LNCAP (cell line): ENCODE results near the gene ATXN7L3B.

Experiments used
- TF ChIP-seq, protein P1 (sequence below): fragments of 450-650 bp; IDR thresholded peaks from 2 replicates; pipeline ENCODE4 v1.5.1; 2017; ENCODE audit warnings: mild to moderate bottlenecking

The ATXN7L3B gene, protein sequence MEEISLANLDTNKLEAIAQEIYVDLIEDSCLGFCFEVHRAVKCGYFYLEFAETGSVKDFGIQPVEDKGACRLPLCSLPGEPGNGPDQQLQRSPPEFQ

DNA sequence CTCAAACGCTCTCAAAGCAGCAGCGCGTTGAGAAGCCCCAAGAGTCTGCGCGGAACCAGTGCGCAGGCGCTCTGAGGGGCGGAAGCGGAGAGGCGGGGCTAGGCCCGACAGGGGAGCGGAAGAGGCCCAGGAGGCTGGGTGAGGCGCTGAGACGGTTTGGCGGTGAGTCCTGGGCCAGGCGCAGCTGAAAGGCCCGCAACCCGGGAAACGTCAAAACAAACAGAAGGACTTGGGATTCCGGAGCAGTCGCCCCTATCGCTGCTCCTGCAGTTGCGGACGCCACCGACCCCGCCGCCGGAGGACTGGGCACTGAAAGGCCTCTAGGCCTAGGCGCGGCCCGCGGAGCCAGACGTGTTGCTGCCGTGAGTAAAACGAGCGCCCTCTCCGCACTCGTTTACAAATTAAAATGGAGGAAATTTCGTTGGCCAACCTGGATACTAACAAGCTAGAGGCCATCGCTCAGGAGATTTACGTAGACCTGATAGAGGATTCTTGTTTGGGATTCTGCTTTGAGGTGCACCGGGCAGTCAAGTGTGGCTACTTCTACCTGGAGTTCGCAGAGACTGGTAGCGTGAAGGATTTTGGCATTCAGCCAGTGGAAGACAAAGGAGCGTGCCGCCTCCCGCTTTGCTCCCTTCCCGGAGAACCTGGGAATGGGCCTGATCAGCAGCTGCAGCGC lies at the start of gene ATXN7L3B:
Gene ATXN7L3B, plus strand, starts transcription at position 129 of the 679 bp plus-strand sequence. Its CDS starts 278 bp downstream, at position 407.
- TF ChIP-seq, protein P1, sequence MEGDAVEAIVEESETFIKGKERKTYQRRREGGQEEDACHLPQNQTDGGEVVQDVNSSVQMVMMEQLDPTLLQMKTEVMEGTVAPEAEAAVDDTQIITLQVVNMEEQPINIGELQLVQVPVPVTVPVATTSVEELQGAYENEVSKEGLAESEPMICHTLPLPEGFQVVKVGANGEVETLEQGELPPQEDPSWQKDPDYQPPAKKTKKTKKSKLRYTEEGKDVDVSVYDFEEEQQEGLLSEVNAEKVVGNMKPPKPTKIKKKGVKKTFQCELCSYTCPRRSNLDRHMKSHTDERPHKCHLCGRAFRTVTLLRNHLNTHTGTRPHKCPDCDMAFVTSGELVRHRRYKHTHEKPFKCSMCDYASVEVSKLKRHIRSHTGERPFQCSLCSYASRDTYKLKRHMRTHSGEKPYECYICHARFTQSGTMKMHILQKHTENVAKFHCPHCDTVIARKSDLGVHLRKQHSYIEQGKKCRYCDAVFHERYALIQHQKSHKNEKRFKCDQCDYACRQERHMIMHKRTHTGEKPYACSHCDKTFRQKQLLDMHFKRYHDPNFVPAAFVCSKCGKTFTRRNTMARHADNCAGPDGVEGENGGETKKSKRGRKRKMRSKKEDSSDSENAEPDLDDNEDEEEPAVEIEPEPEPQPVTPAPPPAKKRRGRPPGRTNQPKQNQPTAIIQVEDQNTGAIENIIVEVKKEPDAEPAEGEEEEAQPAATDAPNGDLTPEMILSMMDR, result no peak

DNA sequence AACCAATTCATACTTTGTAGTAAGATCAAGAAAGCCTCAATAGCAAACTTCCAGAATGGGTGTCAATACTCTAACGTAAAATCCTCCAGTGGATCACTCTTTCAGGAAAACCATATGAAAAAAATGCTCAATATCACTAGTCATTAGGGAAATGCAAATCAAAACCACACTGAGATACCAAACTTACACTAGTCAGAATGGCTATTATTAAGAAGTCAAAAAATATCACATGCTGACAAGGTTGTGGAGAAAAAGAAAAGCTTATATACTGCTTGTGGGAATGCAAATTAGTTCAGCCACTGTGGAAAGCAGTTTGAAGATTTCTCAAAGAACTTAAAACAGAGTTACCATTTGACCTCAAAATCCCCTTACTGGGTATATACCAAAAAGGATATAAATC lies 49.5 kb upstream of the ATXN7L3B start:
- TF ChIP-seq, protein P1, result no peak

DNA sequence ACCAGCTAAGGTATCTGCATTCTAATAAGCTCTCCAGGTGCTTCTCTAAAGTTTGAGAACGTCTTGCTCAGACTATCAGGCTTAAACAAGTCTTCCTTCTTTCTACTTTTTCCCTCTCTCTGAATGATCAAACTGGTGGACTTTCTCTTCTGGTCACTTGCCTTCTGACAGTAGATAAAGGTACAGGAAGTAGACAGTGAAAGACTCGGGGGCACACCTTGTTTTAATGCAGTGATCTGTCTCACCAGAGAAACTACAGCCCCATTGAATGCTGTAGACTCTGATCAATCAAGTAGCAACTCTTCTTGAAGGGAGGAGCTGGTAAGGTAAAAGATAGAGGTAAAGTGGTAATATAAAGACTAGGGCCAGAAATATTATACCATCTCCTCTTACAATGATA lies 48.1 kb upstream of the ATXN7L3B start:
- TF ChIP-seq, protein P1, result no peak

DNA sequence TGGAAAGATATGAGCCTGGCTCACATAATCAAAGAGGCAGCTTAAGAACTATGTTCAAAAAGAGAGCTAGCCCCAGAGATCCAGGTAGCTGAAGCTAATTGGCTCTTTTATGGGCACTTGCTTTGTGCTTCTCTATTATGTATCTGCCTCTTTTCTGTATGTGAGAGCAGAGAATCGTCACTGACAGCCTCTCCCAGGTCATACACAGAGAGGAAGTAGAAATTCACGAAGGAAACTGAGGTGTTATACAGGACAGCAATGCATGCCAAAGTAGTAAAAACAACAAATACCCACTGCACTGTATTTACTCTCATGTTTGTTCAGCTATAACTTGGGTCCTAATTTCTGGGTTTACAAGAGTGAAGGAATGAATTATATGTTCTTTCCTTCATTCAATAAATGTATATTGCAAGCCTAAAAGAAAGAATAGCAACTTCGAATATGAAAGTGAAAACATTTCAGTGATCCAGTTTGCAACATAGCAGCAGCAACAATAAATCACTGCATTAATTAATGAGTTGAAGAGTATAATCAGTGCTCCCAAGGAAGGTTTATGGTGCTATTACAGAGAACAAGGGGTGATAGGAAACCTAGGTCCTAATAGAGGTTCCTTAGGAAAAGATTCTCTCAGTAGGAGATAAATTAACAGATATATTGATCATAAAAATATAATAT lies 47.1 kb upstream of the ATXN7L3B start:
- TF ChIP-seq, protein P1, result no peak

DNA sequence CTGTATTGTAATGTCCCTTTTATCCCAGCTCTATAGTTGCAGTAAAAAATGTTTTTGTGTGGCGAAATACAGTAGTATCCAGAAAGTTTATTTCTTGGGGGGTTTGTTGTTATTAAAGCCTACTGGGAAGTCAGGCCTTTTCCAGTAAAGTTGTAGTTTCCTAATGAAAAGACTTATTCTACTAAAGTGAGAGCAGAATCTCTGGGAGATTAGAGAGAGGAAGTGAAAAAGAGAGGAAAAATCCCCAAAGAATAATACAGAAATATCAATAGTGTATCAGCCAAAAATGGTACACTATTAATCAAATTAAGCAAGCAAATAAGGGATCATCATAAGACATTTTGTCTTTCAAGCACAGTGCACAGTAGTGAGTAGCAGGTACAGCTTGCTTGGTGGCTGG lies 46.3 kb upstream of the ATXN7L3B start:
- TF ChIP-seq, protein P1, result no peak

DNA sequence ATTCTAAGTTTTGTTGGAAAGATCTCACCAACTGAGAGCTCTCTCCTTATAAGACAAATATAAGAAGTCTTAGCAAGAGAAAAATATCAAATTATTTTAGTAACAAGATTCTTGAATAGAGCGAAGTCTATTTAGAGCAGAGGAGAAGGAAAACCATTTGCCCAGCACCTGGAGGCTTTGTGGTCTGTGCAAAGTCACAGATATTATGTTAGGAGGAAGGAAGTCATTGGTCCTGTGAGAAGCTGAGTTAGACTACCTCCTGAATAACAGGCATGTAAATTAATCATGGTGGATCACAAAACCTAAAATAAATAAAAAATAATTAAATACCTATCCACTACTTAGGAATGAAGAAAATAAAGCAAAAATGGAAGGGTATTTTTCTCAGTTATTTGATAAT lies 38.4 kb upstream of the ATXN7L3B start:
- TF ChIP-seq, protein P1, result no peak

DNA sequence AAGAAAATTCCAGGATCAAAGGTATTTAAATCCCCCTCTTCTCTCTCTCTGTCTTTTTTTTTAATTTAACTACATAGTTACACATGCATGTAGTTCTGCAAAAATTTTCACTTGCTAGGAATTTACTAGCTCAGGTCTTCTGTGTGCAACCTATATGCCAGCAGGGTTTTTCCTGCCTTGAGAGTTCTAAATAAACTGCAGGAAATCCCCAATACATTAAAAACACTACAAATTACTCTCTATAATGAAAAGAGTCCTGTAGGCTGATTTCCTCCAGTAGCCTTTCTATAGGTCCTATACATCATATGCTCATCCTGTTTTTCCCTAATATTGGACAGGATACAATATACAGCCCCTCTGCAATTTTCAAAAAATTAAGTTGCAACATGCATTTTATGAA lies 27.7 kb upstream of the ATXN7L3B start:
- TF ChIP-seq, protein P1, result no peak
